ENCODE data around the gene ZNF324. TPM values are rescaled to one million over a fixed set of nuclear protein-coding genes. Genes with fewer than 3 reads are reported as not detected.

Gene ZNF324
- total and polyA plus RNA-seq, 2 of the 8 experiments (the other 6 are each of a cell fraction or from before 2014, with no cell fraction given), result 5.1 to 5.8 TPM

GRCh38 chr19:58475714-58476497 is 9.0 kb downstream of the ZNF324 start, which contains the start of gene ZNF446 (continued):
- TF ChIP-seq ATF2 (IDR thresholded peaks at IDR 0.05; ENCODE audit: low read length) (0 out of 2 replicates have a peak, but pooled peaks have one; percentile 19), POU5F1 (IDR thresholded peaks at IDR 0.05; ENCODE audit: low read depth, low read length) (no peak), SUZ12 (IDR thresholded peaks at IDR 0.05; ENCODE audit: low read length) (no peak), EGR1 (IDR thresholded peaks at IDR 0.05; ENCODE audit: borderline replicate concordance, low read depth, low read length) (no peak), GTF2F1 (IDR thresholded peaks at IDR 0.05; ENCODE audit: borderline replicate concordance, low read depth, low read length) (no peak), BCL11A (IDR thresholded peaks at IDR 0.05; ENCODE audit: low read depth in 2 of 2, low read length in 2 of 2) (no peak), EZH2 (IDR thresholded peaks at IDR 0.05; ENCODE audit: low read depth, low read length, severe bottlenecking) (no peak), POLR2AphosphoS5 (IDR thresholded peaks at IDR 0.05; ENCODE audit: low read depth, low read length) (peak; percentile 60), NRF1 (IDR thresholded peaks at IDR 0.05; ENCODE audit: low read depth, low read length) (no peak)
